GM21786 (cell line): Measurements from ENCODE around the gene AHCY.

Experiments
- ATAC-seq: cut with Tn5 transposase; IDR thresholded peaks from one replicate; pipeline ENCODE4 v1.9.1; 2021; ENCODE audit not compliant: unreplicated experiment

Gene AHCY

DNA sequence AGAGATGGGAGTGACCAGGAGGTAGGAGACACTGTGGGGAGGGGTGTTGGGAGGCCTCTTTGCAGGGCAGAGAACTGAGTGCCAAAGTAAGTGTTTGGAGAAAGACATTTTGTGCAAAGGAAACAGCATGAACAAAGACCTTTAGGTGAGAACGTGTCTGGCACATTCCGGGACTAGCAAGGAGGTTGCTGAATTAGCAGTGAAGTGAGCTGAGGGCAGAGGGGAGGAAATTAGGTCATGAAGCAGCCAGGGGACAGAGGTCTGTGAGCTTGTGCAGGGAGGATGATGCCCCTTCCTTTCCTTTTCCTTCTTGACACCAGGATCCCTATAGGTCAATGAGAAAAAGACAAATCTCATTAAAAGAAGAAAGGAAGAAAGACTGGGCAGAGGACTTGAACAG is 21.4 kb upstream of the AHCY start:
- ATAC-seq, result no peak

DNA sequence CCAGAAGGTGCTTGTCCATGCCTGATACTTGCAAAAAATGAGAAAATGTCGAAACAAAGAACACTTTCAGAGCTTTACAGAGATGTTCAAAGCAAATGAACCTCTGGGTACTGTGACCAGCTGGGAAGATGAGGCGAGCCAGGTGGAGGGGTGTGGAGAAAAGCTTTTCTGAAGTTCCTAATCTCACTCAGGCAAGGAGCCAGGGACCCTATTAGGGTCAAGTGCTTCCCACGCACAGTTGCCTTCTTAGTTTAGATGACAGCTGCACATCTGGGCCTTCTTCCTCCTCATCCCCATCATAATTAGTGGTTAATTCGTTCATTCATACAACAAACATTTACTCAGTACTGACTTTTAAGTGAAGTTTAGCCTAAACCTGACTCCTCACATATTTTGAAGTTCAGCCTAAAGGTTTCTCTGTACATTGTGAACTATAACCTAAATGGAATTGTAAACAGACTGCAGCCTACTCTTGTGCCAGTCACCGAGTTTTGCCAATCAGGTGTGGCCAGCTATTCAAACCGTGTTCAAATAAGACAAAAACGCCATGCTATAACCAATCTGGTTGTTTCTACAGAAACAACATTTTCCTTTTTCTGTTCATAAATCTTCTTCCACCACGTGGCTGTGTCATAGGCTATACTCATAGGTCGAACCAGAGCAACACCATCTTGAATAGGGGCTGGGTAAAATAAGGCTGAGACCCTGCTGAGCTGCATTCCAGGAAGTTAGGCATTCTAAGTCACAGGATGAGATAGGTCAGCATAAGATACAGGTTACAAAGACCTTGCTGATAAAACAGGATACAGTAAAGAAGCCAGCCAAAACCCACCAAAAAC is 19.3 kb upstream of the AHCY start:
- no peak for ATAC-seq

GRCh38 chr20:34320861-34321260 is 17.7 kb upstream of the AHCY start:
- ATAC-seq, result no peak

- no peak for ATAC-seq
These were observed 15.7 kb upstream of the AHCY start for GRCh38 chr20:34318609-34319443.

- no peak for ATAC-seq
These were observed 13.2 kb upstream of the AHCY start for GRCh38 chr20:34316196-34316814.

DNA sequence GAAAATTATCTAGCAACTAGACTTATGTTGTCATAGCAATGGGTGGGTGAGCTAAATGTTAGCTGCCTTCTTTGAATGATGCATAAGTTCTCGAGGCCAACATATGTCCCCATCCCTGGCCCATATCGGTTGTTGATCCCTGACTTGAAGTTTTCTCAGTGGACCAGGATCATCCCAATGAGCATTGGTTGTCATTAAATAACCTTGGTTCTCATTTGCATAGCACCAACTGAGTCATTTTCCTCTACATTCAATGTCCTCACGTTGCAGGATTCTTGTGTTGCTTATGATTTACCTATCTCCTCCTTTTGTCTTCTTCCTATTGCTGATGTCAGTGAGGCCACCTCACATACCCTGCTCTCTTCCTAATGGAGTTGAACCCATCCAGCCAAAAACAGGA is 12.1 kb upstream of the AHCY start:
- no peak for ATAC-seq

- ATAC-seq, result no peak
These were observed 9.5 kb upstream of the AHCY start for GRCh38 chr20:34312544-34313217.

- no peak for ATAC-seq
These were observed 8.9 kb upstream of the AHCY start for GRCh38 chr20:34312024-34312460.

DNA sequence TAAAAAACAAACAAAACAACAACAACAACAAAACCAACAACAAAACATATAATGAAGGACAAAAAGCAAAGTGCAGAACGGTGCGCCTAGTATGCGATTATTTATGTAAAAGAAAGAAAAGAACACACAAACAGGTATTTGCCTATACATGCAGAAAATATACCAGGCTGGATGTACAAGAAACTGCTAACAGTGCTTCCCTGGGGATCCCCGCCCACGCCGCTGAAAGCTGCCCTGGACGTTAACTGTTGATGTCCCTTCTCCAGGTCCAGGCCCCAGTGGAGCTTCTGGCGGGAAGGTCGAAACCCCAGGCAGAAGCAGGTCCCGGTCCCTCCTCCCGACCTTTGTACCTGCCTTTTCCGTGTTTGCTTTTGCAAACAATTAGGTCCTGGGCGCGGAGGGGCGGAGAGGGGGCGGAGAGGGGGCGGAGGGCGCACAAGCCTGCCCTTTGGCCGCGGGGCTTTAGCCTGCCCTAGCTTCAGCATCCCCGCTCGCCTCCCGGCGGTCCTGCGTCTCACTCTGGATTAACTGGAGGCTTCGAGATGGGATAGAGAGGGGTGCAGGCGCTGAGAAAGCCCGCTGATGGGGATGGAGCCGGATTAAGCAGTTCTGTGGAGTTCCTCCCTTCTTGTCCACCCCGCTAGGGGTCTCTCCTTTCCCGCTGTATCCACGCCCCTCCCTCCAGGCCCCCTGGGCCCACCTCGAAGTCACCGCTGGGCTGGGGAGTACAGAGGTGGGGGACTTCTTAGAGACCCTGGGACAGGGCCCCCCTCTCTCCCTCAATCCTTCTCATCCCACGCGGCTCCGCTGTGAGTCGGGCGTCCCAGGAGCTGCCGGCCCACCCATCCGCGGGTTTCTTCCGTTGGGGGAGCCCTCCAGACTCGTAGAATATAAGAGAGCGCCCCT is 8.2 kb upstream of the AHCY start:
- ATAC-seq, result no peak

GRCh38 chr20:34310481-34311117 is 7.4 kb upstream of the AHCY start:
- no peak for ATAC-seq

DNA sequence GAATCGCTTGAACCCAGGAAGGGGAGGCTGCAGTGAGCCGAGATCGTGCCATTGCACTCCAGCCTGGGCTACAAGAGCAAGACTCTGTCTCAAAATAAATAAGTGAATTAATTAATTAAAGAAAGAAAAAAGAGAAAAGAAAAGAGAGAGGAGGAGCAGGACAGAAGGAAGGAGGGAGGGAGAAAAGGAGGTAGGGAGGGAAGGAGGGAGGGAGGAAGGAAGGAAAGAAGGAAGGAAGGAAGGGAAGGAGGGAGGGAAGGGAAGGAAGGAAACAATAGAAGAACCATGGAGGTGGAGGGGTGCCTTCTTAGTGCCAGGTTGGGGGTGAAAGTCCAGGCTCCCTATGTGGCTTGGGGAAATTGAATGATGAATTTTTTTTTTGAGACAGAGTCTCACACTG is 6.5 kb upstream of the AHCY start:
- ATAC-seq, result no peak

- no peak for ATAC-seq
These were observed 2.4 kb upstream of the AHCY start for GRCh38 chr20:34305333-34306230.

- ATAC-seq, result no peak
These were observed 838 bp downstream of the AHCY start for GRCh38 chr20:34302312-34302722.

- ATAC-seq, result no peak
These were observed 1.4 kb downstream of the AHCY start for GRCh38 chr20:34301587-34302311.

DNA sequence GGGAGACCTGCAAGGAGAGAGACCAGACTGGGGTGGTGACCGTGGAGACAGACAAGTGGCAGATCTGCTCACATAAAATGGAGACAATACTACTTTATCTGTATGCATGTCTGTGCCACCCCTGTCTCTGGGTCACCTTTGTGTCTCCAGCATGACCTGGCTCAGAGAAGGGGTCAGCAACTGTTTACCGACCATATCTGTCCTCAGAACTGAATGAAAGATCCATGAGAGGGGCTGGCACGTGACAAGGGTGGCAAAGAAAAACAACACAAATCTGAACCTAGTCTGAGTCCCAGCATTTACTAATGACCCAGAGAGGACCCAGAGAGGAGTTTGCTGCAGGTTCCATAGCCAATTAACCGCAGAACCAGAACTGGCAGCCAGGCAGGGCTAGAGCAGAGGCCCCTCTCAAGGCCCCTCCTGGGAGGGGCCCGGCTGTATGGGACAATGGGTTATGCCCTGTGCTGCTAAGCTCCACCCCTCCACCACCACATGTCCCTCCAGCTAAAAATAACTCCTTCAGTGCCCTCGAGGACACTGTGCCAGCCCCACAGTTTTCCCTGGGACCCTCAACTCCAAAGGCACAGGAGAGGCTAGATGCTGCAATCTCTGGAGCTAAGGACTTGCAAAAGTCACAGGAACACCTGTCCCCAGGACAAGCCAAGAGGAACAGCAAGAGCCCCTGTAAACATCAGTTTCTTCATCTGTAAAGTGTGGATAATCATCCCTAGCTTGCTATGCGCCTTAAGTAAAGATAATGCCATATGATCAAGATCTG is 2.2 kb downstream of the AHCY start:
- ATAC-seq, result no peak

DNA sequence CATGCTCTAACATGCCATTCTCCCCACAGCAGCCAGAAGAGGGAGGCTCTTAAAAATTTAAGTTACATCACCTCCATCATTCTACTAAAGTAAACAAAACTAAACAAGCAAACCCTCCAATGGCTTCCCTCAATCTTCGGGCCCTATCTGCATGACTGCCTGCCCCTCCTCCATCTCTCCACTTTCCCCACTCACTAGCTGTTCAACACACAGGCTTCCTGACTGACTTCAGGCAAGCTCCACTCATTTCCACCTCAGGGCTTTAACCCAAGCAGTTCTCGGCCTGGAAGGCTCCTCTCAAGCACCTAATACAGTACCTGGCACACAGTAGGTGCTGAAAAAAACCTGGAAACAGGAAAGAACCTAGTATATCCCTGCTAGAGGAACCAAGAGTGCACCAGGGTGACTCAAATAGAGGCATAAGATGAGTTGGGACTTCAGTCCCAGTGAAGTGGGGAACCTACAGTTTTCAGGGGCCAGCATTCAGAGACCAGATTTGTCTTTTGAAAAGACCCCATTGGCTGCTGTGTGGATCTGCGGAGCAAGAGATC is 2.8 kb downstream of the AHCY start:
- ATAC-seq, result no peak
